ENCODE data around the gene CITED4.

DNA sequence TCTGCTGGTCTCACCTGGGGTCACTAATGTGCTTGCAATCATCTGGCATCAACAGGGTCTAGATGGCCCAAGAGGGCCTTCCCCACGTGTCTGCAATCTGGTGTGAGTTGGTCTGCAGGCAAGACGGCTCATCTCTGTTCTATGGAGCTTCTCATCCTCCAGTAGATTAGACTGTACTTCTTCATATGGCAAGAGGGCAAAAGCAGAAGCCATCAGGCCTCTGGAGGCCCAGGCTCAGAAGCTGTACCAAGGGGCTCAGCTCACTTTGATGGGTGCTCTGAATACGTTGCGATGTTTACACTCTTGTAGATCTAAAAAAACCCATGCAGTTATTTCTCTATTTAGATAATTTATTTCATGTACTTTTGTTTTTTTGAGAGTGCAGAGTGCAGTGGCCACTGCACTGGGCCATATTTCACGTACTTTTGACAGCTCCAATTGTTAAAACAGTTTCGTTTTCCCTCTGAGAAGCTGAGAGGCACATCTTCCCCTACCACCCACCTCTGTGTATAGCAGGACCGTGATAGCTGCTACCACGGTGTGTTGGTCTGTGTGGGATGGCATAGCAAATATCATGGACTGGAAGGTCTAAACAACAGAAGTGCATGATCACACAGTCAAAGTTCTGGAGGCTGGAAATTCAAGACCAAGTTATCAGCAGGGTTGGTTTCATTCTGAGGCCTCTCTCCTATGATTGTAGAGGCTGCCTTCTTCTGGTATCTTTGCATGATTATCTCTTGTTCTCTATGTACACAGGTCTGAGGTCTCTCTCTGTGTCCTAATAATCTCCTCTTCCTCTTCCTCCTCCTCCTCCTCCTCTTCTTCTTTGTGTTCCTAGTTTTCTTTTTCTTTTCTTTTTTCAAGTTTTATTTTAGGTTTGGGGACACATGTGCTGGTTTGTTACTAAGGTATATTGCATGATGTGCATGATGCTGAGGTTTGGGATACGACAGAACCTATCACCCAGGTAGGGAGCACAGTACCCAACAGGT is 17.0 kb downstream of the CITED4 start:
- TF ChIP-seq CTCF (IDR thresholded peaks at IDR 0.05): no peak
- no peak for TF ChIP-seq POLR2A (IDR thresholded peaks at IDR 0.05)
